HCT116 (cell line): ENCODE data around the gene TUBA4B.
"Not testable (repeated sequence)": the region's sequence is repeated elsewhere in the genome, so short reads cannot be mapped to it uniquely, and the experiment has no call there.

Experiments used
- EZH2phosphoT487 ChIP-seq: fragments of 200-600 bp; IDR thresholded peaks from 2 replicates; pipeline ENCODE4 v1.6.1; 2018; ENCODE audit warnings: antibody characterized with exemption, borderline replicate concordance
- POLR2A ChIP-seq: IDR thresholded peaks from 2 replicates; pipeline ENCODE4 v1.7.0; 2011; ENCODE audit warnings: borderline replicate concordance; ENCODE audit not compliant: insufficient read depth, insufficient read length; ENCODE audit errors: extremely low read depth
- ZBTB33 ChIP-seq: IDR thresholded peaks from 2 replicates; pipeline ENCODE4 v1.6.1; 2011; ENCODE audit warnings: mild to moderate bottlenecking, low read length, moderate library complexity; ENCODE audit not compliant: insufficient replicate concordance; ENCODE audit errors: extremely low read depth
- ZNF274 ChIP-seq: fragments of 200-500 bp; sonication (Bioruptor generic); IDR thresholded peaks from 2 replicates; pipeline ENCODE4 v1.6.1; 2014; ENCODE audit warnings: mild to moderate bottlenecking, low read depth, low read length, inconsistent platforms
- TF ChIP-seq, protein P1 (sequence below), 3 experiments: fragments of 200-600 bp in 1 of 3; sonication (generic) in 1 of 3; IDR thresholded peaks in 2 of 3; conservative IDR thresholded peaks in 1 of 3; 2 replicates each; pipeline ENCODE4 v1.5.1; 2012 to 2017; ENCODE audit warnings: low read depth in 2 of 3, low read length in 2 of 3, antibody characterized with exemption in 1 of 3, borderline replicate concordance in 1 of 3, control low read depth in 1 of 3, mild to moderate bottlenecking in 1 of 3, mixed read lengths in 1 of 3, mixed run types in 1 of 3, moderate library complexity in 1 of 3; ENCODE audit not compliant: insufficient read depth in 1 of 3

GRCh38 chr2:219312683-219313263, 59.7 kb downstream of the TUBA4B start:
- TF ChIP-seq, protein P1, sequence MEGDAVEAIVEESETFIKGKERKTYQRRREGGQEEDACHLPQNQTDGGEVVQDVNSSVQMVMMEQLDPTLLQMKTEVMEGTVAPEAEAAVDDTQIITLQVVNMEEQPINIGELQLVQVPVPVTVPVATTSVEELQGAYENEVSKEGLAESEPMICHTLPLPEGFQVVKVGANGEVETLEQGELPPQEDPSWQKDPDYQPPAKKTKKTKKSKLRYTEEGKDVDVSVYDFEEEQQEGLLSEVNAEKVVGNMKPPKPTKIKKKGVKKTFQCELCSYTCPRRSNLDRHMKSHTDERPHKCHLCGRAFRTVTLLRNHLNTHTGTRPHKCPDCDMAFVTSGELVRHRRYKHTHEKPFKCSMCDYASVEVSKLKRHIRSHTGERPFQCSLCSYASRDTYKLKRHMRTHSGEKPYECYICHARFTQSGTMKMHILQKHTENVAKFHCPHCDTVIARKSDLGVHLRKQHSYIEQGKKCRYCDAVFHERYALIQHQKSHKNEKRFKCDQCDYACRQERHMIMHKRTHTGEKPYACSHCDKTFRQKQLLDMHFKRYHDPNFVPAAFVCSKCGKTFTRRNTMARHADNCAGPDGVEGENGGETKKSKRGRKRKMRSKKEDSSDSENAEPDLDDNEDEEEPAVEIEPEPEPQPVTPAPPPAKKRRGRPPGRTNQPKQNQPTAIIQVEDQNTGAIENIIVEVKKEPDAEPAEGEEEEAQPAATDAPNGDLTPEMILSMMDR (IDR thresholded peaks at IDR 0.05 in 2 of 3, conservative IDR thresholded peaks at IDR 0.05 in 1 of 3; ENCODE audit: borderline replicate concordance in 1 of 3, insufficient read depth in 1 of 3, low read depth in 2 of 3, low read length in 2 of 3), result not testable (repeated sequence)
- not testable (repeated sequence) for TF ChIP-seq POLR2A, EZH2phosphoT487, ZBTB33, ZNF274
